Activated CD8-positive, alpha-beta memory T cell treated with anti-CD3 and anti-CD28 coated beads for 48 hours (primary cell): ENCODE measurements around the gene DAB2IP.
"Not testable (repeated sequence)": the region's sequence is repeated elsewhere in the genome, so short reads cannot be mapped to it uniquely, and the experiment has no call there.

Experiments
- DNase-seq, 3 experiments: peaks; one replicate each; pipeline ENCODE4 v3.0.0-alpha.2; 2020; ENCODE audit warnings: low read depth in 2 of 3, low spot score in 2 of 3

DAB2IP gene

GRCh38 chr9:121785673-121786542 lies 134.5 kb downstream of the DAB2IP start:
- DNase-seq: no peak

GRCh38 chr9:121786543-121786948 lies 135.1 kb downstream of the DAB2IP start:
- no peak for DNase-seq

- DNase-seq: no peak
Observed at GRCh38 chr9:121786998-121787422, 135.6 kb downstream of the DAB2IP start.

GRCh38 chr9:121788686-121789366 lies 137.4 kb downstream of the DAB2IP start:
- DNase-seq: no peak

- no peak for DNase-seq
Observed at GRCh38 chr9:121790841-121791240, 139.4 kb downstream of the DAB2IP start.

- not testable (repeated sequence) for DNase-seq
Observed at GRCh38 chr9:121792476-121792875, 141.0 kb downstream of the DAB2IP start.

- not testable (repeated sequence) for DNase-seq
Observed at GRCh38 chr9:121794334-121794733, 142.9 kb downstream of the DAB2IP start.

GRCh38 chr9:121797081-121797480 lies 145.6 kb downstream of the DAB2IP start:
- no peak for DNase-seq

- no peak for DNase-seq
Observed at GRCh38 chr9:121798941-121799340, 147.5 kb downstream of the DAB2IP start.

- DNase-seq: no peak
Observed at GRCh38 chr9:121800376-121800775, 148.9 kb downstream of the DAB2IP start.

- no peak for DNase-seq
Observed at GRCh38 chr9:121801579-121801978, 150.1 kb downstream of the DAB2IP start.

GRCh38 chr9:121802753-121803152 lies 151.3 kb downstream of the DAB2IP start:
- no peak for DNase-seq

GRCh38 chr9:121807069-121807822 lies 155.8 kb downstream of the DAB2IP start:
- no peak for DNase-seq

GRCh38 chr9:121807823-121808278 lies 156.4 kb downstream of the DAB2IP start:
- no peak for DNase-seq

- no peak for DNase-seq
Observed at GRCh38 chr9:121808781-121809180, 157.3 kb downstream of the DAB2IP start.

GRCh38 chr9:121809356-121810050 lies 158.1 kb downstream of the DAB2IP start:
- no peak for DNase-seq

- DNase-seq: no peak
Observed at GRCh38 chr9:121810489-121810888, 159.1 kb downstream of the DAB2IP start.

- DNase-seq: no peak
Observed at GRCh38 chr9:121811140-121811539, 159.7 kb downstream of the DAB2IP start.

- DNase-seq: no peak
Observed at GRCh38 chr9:121811751-121812150, 160.3 kb downstream of the DAB2IP start.

GRCh38 chr9:121812159-121812735 lies 160.8 kb downstream of the DAB2IP start:
- no peak for DNase-seq
